HG03066 (cell line): ENCODE data around the gene IL12RB1.
A peak's percentile ranks its signal among the peaks of the same experiment; 100 is the strongest.
"Not testable (repeated sequence)": the region's sequence is repeated elsewhere in the genome, so short reads cannot be mapped to it uniquely, and the experiment has no call there.

Experiments
- ATAC-seq: cut with Tn5 transposase; IDR thresholded peaks from one replicate; pipeline ENCODE4 v1.9.1; 2021; ENCODE audit warnings: low read depth; ENCODE audit not compliant: unreplicated experiment

Gene IL12RB1

GRCh38 chr19:18113827-18114226 is 27.1 kb upstream of the IL12RB1 start:
- ATAC-seq: no peak

GRCh38 chr19:18112989-18113478 is 26.3 kb upstream of the IL12RB1 start:
- ATAC-seq: no peak

- ATAC-seq: no peak
Measured at GRCh38 chr19:18110609-18111232, 24.0 kb upstream of the IL12RB1 start.

GRCh38 chr19:18109733-18110608 is 23.2 kb upstream of the IL12RB1 start:
- no peak for ATAC-seq

GRCh38 chr19:18109341-18109732 is 22.6 kb upstream of the IL12RB1 start:
- no peak for ATAC-seq

GRCh38 chr19:18108897-18109296 is 22.2 kb upstream of the IL12RB1 start:
- ATAC-seq: no peak

GRCh38 chr19:18107235-18107634 is 20.5 kb upstream of the IL12RB1 start:
- no peak for ATAC-seq

GRCh38 chr19:18105259-18105658 is 18.5 kb upstream of the IL12RB1 start:
- ATAC-seq: not testable (repeated sequence)

GRCh38 chr19:18104793-18105131 is 18.0 kb upstream of the IL12RB1 start:
- no peak for ATAC-seq

GRCh38 chr19:18102916-18103542 is 16.3 kb upstream of the IL12RB1 start:
- ATAC-seq: no peak

GRCh38 chr19:18101268-18101667 is 14.5 kb upstream of the IL12RB1 start:
- ATAC-seq: no peak

GRCh38 chr19:18100710-18101109 is 14.0 kb upstream of the IL12RB1 start:
- ATAC-seq: no peak

- ATAC-seq: no peak
Measured at GRCh38 chr19:18099623-18099995, 12.9 kb upstream of the IL12RB1 start.

GRCh38 chr19:18098891-18099622 is 12.3 kb upstream of the IL12RB1 start:
- peak; percentile 48 for ATAC-seq

- ATAC-seq: no peak
Measured at GRCh38 chr19:18097993-18098890, 11.5 kb upstream of the IL12RB1 start.

- ATAC-seq: no peak
Measured at GRCh38 chr19:18097217-18097992, 10.7 kb upstream of the IL12RB1 start, which contains the start of gene MAST3. Gene MAST3, plus strand, starts transcription at chr19:18097778. Its CDS starts 15 bp downstream, at chr19:18097793.

- no peak for ATAC-seq
Measured at GRCh38 chr19:18096258-18096657, 9.5 kb upstream of the IL12RB1 start.

- ATAC-seq: no peak
Measured at GRCh38 chr19:18093439-18094161, 6.9 kb upstream of the IL12RB1 start.
